HepG2 (cell line): ENCODE results near the gene LSR. TPM values are rescaled to one million over a fixed set of nuclear protein-coding genes. Genes with fewer than 3 reads are reported as not detected.

Experiments
- AHR ChIP-seq: IDR thresholded peaks from 2 replicates; pipeline ENCODE4 v1.6.1; 2018; ENCODE audit warnings: missing genetic modification reagents, missing compliant biosample characterization
- FIP1L1 ChIP-seq: fragments of 200-400 bp; formaldehyde crosslinking; IDR thresholded peaks from 2 replicates; pipeline ENCODE4 v1.6.1; 2018; ENCODE audit warnings: low read depth, mild to moderate bottlenecking, low read length, moderate library complexity, borderline replicate concordance; ENCODE audit not compliant: insufficient read depth
- HMGXB4 ChIP-seq, 2 experiments: sonication (generic) in 1 of 2; formaldehyde crosslinking in 1 of 2; IDR thresholded peaks; 2 replicates each; pipeline versions ENCODE4 v1.4.0 to v1.6.1; 2018 to 2020; ENCODE audit warnings: missing genetic modification reagents in 2 of 2, borderline replicate concordance in 1 of 2, low read depth in 1 of 2, mild to moderate bottlenecking in 1 of 2, missing biosample characterization in 1 of 2
- LCORL ChIP-seq, 2 experiments: fragments of 450-650 bp in 1 of 2; sonication (generic) in 1 of 2; formaldehyde crosslinking in 1 of 2; IDR thresholded peaks; 2 replicates each; pipeline versions ENCODE4 v1.5.0 to v1.6.1; 2017 to 2020; ENCODE audit warnings: antibody characterized with exemption in 1 of 2, missing genetic modification reagents in 1 of 2
- MAX ChIP-seq: IDR thresholded peaks from 2 replicates; pipeline ENCODE4 v1.6.1; 2012; ENCODE audit warnings: inconsistent platforms
- MIXL1 ChIP-seq: IDR thresholded peaks from 2 replicates; pipeline ENCODE4 v1.6.1; 2016
- MXI1 ChIP-seq: IDR thresholded peaks from 3 replicates; pipeline ENCODE4 v1.6.1; 2012; ENCODE audit warnings: low read depth, low read length, inconsistent platforms, borderline replicate concordance
- RBM22 ChIP-seq: fragments of 200-400 bp; formaldehyde crosslinking; optimal IDR thresholded peaks from 2 replicates; pipeline ENCODE3; 2017; ENCODE audit warnings: mild to moderate bottlenecking, low read length, moderate library complexity
- SNAPC2 ChIP-seq: sonication (generic); formaldehyde crosslinking; IDR thresholded peaks from 2 replicates; pipeline ENCODE4 v1.8.1; 2022; ENCODE audit warnings: mild to moderate bottlenecking, missing genetic modification reagents
- SNAPC4 ChIP-seq: sonication (generic); formaldehyde crosslinking; IDR thresholded peaks from 2 replicates; pipeline ENCODE4 v1.4.0; 2020; ENCODE audit warnings: mild to moderate bottlenecking, missing genetic modification reagents
- TCF12 ChIP-seq, 2 experiments: fragments of 450-650 bp in 1 of 2; sonication (generic) in 1 of 2; formaldehyde crosslinking in 1 of 2; IDR thresholded peaks; 2 replicates each; pipeline versions ENCODE4 v1.6.1 to v1.8.0; 2017 to 2022; ENCODE audit warnings: antibody characterized with exemption in 1 of 2, mild to moderate bottlenecking in 1 of 2, missing genetic modification reagents in 1 of 2, moderate library complexity in 1 of 2
- YEATS4 ChIP-seq: sonication (generic); formaldehyde crosslinking; IDR thresholded peaks from 2 replicates; pipeline ENCODE4 v1.4.0; 2020; ENCODE audit warnings: missing genetic modification reagents, borderline replicate concordance
- ZFP82 ChIP-seq: sonication (generic); formaldehyde crosslinking; IDR thresholded peaks from 2 replicates; pipeline ENCODE4 v1.5.1; 2020; ENCODE audit warnings: mild to moderate bottlenecking, missing genetic modification reagents, borderline replicate concordance
- ZGPAT ChIP-seq: IDR thresholded peaks from 2 replicates; pipeline ENCODE4 v1.6.1; 2016; ENCODE audit warnings: mild to moderate bottlenecking
- ZNF121 ChIP-seq: sonication (generic); formaldehyde crosslinking; IDR thresholded peaks from 2 replicates; pipeline ENCODE4 v1.5.0; 2020; ENCODE audit warnings: mild to moderate bottlenecking, missing genetic modification reagents
- ZNF232 ChIP-seq: sonication (generic); formaldehyde crosslinking; IDR thresholded peaks from 2 replicates; pipeline ENCODE4 v1.4.0; 2020; ENCODE audit warnings: missing genetic modification reagents, borderline replicate concordance
- ZNF674 ChIP-seq: sonication (generic); formaldehyde crosslinking; IDR thresholded peaks from 2 replicates; pipeline ENCODE4 v1.5.0; 2020; ENCODE audit warnings: low read depth, mild to moderate bottlenecking, missing genetic modification reagents
- ZNF790 ChIP-seq: sonication (generic); formaldehyde crosslinking; IDR thresholded peaks from 2 replicates; pipeline ENCODE4 v1.8.0; 2022; ENCODE audit warnings: missing genetic modification reagents, mild to moderate bottlenecking, borderline replicate concordance
- ZNF879 ChIP-seq: sonication (generic); formaldehyde crosslinking; IDR thresholded peaks from 2 replicates; pipeline ENCODE4 v1.8.1; 2023; ENCODE audit warnings: missing genetic modification reagents
- ZSCAN25 ChIP-seq: sonication (generic); formaldehyde crosslinking; IDR thresholded peaks from 2 replicates; pipeline ENCODE4 v1.8.0; 2022; ENCODE audit warnings: mild to moderate bottlenecking, missing genetic modification reagents
- polyA plus RNA-seq, 8 experiments: library from polyadenylated mRNA; depleted of rRNA in 3 of 8; stranded (reverse) in 7 of 8; unstranded in 1 of 8; fragments of >200 nt; fragmentation: Illumina TruSeq in 4 of 8; extraction: Trizol in 4 of 8; gene quantifications; 2 replicates each; pipeline versions ENCODE4 v1.2.1 to v1.2.3, GENCODE V29; 2011 to 2016; ENCODE audit warnings: low read depth in 4 of 8, missing spikeins in 1 of 8, mixed read lengths in 1 of 8; ENCODE audit not compliant: insufficient read depth in 1 of 8
- total RNA-seq, 5 experiments: library from RNA; depleted of rRNA; stranded (reverse); fragments of >200 nt; fragmentation: Illumina TruSeq; extraction: Trizol; gene quantifications; 2 replicates each; pipeline ENCODE4 v1.2.3, GENCODE V29; 2016; ENCODE audit warnings: low read depth in 1 of 5

The LSR gene
- total and polyA plus RNA-seq, 2 of the 13 experiments (the other 11 are each of a cell fraction or from before 2014, with no cell fraction given), result 29.2 to 79.2 TPM

- TF ChIP-seq SNAPC4 (CRISPR knock-in tag), result no peak
- TF ChIP-seq TCF12 (IDR thresholded peaks at IDR 0.05), result no peak
- TF ChIP-seq TCF12 (CRISPR knock-in tag; IDR thresholded peaks at IDR 0.05), result 0 out of 2 replicates have a peak, but pooled peaks have one; percentile 54
- TF ChIP-seq MIXL1 (CRISPR knock-in tag), result no peak; the same call in 1 of the 2 replicates
- no peak for TF ChIP-seq RBM22
- TF ChIP-seq LCORL (IDR thresholded peaks at IDR 0.05), result no peak
- peak; percentile 63; the same call in 1 of the 2 replicates for TF ChIP-seq LCORL (CRISPR knock-in tag; IDR thresholded peaks at IDR 0.05)
- no peak for TF ChIP-seq SNAPC2
- no peak for TF ChIP-seq FIP1L1
- TF ChIP-seq ZSCAN25 (CRISPR knock-in tag), result no peak
- 0 out of 2 replicates have a peak, but pooled peaks have one; percentile 18 for TF ChIP-seq ZNF674 (CRISPR knock-in tag)
- TF ChIP-seq HMGXB4 (CRISPR knock-in tag; IDR thresholded peaks at IDR 0.05; ENCODE audit: borderline replicate concordance in 1 of 2, low read depth in 1 of 2), result peak; percentile 96 to 97
- TF ChIP-seq ZFP82 (CRISPR knock-in tag), result 0 out of 2 replicates have a peak, but pooled peaks have one; percentile 62
- TF ChIP-seq ZNF232 (CRISPR knock-in tag), result no peak
- TF ChIP-seq ZGPAT (CRISPR knock-in tag), result peak; percentile 55; the same call in 1 of the 2 replicates
- TF ChIP-seq YEATS4 (CRISPR knock-in tag), result peak; percentile 52; the same call in 1 of the 2 replicates
- 0 out of 2 replicates have a peak, but pooled peaks have one; percentile 24 for TF ChIP-seq ZNF790 (CRISPR knock-in tag)
- 0 out of 3 replicates have a peak, but pooled peaks have one; percentile 29 for TF ChIP-seq MXI1
- TF ChIP-seq AHR (CRISPR knock-in tag), result 0 out of 2 replicates have a peak, but pooled peaks have one; percentile 22
- no peak for TF ChIP-seq ZNF879 (CRISPR knock-in tag)
- peak; percentile 43; the same call in 1 of the 2 replicates for TF ChIP-seq MAX
- TF ChIP-seq ZNF121 (CRISPR knock-in tag), result 0 out of 2 replicates have a peak, but pooled peaks have one; percentile 40
Measured at GRCh38 chr19:35269438-35270117, 20.8 kb downstream of the LSR start (continued).
